ENCODE results near the gene MTERF1.
A peak's percentile ranks its signal among the peaks of the same experiment; 100 is the strongest.

MTERF1 gene, protein sequence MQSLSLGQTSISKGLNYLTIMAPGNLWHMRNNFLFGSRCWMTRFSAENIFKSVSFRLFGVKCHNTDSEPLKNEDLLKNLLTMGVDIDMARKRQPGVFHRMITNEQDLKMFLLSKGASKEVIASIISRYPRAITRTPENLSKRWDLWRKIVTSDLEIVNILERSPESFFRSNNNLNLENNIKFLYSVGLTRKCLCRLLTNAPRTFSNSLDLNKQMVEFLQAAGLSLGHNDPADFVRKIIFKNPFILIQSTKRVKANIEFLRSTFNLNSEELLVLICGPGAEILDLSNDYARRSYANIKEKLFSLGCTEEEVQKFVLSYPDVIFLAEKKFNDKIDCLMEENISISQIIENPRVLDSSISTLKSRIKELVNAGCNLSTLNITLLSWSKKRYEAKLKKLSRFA

DNA sequence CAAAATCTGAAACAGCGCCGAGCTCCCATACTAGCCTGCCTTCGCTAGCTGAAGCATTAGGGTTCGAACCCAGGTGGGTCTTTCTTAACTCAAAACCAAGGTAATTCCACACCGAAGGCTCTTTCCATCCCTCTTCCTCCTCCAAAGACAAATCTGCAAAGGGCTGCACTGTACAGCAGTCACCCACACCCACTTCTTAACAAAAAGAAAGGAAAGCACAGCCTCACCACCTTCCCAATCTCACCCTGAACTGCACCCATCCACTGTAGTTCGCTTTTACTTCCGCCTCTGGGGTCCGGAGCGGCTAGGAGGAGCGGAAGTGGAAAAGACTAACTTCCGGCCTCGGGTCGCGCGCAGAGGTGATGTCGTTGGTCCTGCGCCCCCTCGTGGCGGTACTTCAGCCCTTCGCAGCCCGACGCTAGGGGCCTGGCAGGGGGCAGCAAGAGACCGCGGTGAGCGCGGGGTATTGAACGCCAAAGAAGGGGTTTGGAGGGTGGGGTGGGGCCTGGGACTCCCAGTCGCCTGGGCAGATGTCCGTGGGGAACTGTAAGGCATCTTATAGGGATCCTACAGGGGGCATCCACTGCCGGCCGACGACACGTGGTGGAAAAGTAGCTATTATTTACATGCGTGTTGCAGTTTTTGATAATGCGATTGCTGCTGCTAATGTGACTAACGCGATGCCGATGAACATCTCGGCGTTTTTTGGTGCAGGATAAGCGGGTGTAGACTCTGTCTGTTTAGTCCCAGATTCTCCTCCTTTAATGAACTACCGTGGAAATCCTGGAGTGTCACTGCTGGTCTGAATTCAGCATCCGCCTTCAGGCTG is at the start of gene MTERF1:
Gene MTERF1, minus strand, starts transcription at position 290 of the 829 bp plus-strand sequence. CDS start 619 bp downstream, outside the sequence.
- peak within 1 kb of the TSS; percentile 82 for H3K4me3 ChIP-seq (ENCODE audit: low read depth, low read length)
- TF ChIP-seq, protein P1, sequence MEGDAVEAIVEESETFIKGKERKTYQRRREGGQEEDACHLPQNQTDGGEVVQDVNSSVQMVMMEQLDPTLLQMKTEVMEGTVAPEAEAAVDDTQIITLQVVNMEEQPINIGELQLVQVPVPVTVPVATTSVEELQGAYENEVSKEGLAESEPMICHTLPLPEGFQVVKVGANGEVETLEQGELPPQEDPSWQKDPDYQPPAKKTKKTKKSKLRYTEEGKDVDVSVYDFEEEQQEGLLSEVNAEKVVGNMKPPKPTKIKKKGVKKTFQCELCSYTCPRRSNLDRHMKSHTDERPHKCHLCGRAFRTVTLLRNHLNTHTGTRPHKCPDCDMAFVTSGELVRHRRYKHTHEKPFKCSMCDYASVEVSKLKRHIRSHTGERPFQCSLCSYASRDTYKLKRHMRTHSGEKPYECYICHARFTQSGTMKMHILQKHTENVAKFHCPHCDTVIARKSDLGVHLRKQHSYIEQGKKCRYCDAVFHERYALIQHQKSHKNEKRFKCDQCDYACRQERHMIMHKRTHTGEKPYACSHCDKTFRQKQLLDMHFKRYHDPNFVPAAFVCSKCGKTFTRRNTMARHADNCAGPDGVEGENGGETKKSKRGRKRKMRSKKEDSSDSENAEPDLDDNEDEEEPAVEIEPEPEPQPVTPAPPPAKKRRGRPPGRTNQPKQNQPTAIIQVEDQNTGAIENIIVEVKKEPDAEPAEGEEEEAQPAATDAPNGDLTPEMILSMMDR (IDR thresholded peaks at IDR 0.05; ENCODE audit: control insufficient read depth, extremely low read depth, insufficient read depth) = peak; percentile 100
- peak; percentile 67 for DNase-seq (ENCODE audit: low read depth)

DNA sequence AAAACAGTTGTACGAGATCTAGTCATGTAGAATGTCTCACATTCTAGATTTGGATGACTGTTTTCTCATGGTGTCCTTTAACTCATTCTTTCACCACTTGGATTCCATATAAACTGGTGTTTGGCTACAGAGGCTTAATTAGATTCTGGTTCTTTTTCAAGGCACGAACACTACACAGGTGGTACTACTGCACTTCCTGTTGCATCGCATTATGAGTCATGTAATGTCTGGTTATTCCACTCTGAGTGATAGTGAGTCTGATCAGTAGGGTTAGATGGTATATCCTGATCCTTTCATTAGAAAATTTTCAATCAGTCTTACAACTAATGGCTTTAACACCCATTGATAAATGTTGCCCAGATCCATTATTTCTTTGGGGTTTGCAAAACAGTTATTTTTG is 49.0 kb upstream of the MTERF1 start:
- TF ChIP-seq, protein P1 (IDR thresholded peaks at IDR 0.05; ENCODE audit: control insufficient read depth, extremely low read depth, insufficient read depth) = no peak
- no peak overlapping the region for H3K4me3 ChIP-seq (ENCODE audit: low read depth, low read length)
- no peak for DNase-seq (ENCODE audit: low read depth)

DNA sequence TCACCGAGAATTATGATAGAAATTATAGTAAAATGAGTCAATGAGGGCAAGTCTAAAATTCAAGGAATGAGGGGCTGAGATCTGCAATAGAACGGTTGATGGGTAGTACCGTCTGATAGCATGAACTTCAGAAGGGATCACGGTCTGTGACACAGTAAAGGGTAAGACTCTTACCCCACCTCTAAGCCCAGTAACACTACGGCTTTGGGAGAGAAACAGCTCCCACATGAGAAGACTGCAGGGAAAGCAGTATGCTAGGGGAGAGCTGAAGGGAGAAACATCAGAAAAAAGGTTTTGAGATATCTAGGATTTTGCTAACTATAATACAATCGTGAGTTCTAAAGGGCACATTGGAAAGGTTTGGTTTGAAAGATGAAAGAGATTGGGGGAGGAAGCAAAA is 47.4 kb upstream of the MTERF1 start:
- DNase-seq (ENCODE audit: low read depth) = no peak
- TF ChIP-seq, protein P1 (IDR thresholded peaks at IDR 0.05; ENCODE audit: control insufficient read depth, extremely low read depth, insufficient read depth) = no peak
- H3K4me3 ChIP-seq (ENCODE audit: low read depth, low read length) = no peak overlapping the region

DNA sequence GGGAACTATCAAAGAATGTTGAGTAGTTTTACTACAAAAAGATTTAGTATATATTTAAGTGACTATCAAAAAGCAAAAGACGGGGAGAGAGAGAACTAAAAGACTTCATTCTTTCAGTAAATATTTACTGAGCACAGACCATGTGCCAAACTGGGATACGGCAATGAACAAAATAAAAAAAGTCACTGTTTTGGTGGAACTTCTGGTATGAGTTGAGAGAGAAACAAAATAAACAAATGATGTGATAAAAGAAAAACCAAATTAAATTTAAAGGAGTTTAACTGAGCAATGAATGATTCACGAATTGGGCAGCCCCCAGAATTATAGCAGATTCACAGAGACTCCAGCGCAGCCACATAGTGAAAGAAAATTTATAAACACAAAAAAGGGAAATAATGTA is 42.4 kb upstream of the MTERF1 start:
- TF ChIP-seq, protein P1 (IDR thresholded peaks at IDR 0.05; ENCODE audit: control insufficient read depth, extremely low read depth, insufficient read depth) = no peak
- no peak for DNase-seq (ENCODE audit: low read depth)
- no peak overlapping the region for H3K4me3 ChIP-seq (ENCODE audit: low read depth, low read length)

DNA sequence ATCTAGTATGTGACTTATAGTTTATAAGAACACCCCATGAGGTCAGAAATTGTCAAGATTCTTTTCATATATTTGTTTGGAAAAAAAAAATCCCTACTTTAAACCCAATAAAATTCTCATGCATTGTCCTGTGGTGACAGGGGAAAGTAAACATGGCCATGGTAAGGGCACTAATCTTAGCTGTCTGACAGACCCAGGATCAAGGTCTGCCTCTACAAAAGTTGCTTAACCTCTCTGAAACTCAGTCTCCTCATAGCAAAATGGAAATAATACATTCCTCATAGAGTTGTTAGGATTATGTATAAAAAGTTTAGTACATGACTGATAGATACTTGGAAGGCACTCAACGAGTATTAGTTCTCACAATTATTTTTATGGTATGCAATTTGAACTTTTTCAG is 37.9 kb upstream of the MTERF1 start:
- TF ChIP-seq, protein P1 (IDR thresholded peaks at IDR 0.05; ENCODE audit: control insufficient read depth, extremely low read depth, insufficient read depth) = no peak
- H3K4me3 ChIP-seq (ENCODE audit: low read depth, low read length) = no peak overlapping the region
- DNase-seq (ENCODE audit: low read depth) = no peak

DNA sequence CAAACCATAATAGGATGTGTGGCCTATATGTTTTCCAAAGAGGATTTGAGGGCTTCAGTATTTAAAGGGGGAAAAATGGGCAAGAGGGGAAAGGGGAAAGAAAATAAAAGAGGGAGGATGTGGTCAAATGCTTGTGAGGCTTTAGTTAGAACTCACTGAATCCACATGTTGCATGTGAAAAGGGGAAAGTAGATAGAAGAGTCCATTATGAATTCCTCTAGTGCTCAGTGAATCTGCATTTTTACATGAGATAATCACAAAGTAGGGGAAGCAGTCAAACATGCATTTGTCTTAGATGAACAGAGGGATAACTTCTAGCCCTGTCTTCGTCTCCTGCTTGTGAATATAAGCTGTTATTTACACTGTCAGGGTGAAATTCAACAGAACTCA is 35.5 kb upstream of the MTERF1 start:
- TF ChIP-seq, protein P1 (IDR thresholded peaks at IDR 0.05; ENCODE audit: control insufficient read depth, extremely low read depth, insufficient read depth) = no peak
- DNase-seq (ENCODE audit: low read depth) = no peak
- H3K4me3 ChIP-seq (ENCODE audit: low read depth, low read length) = no peak overlapping the region

Measured in LNCaP clone FGC (cell line).